ENCODE results near the gene DCLRE1A. TPM values are rescaled to one million over a fixed set of nuclear protein-coding genes. Genes with fewer than 3 reads are reported as not detected.
A peak's percentile ranks its signal among the peaks of the same experiment; 100 is the strongest.

DCLRE1A gene
- total and polyA plus RNA-seq, 9 of the 15 experiments (the other 6 are each of a cell fraction or from before 2014, with no cell fraction given) = 8.5 to 25.5 (median 15.5) TPM

- TF ChIP-seq TRIM25 (IDR thresholded peaks at IDR 0.05; ENCODE audit: borderline replicate concordance) (no peak), VEZF1 (CRISPR knock-in tag; IDR thresholded peaks at IDR 0.05) (peak; percentile 81), NCOA4 (IDR thresholded peaks at IDR 0.05; ENCODE audit: partially characterized antibody) (no peak), RREB1 (CRISPR knock-in tag; IDR thresholded peaks at IDR 0.05) (no peak), NR3C1 (CRISPR knock-in tag; IDR thresholded peaks at IDR 0.05) (no peak), NCOA6 (IDR thresholded peaks at IDR 0.05) (no peak), MLLT1 (IDR thresholded peaks at IDR 0.05) (no peak), DACH1 (IDR thresholded peaks at IDR 0.05; ENCODE audit: partially characterized antibody) (no peak), ZNF445 (CRISPR knock-in tag; IDR thresholded peaks at IDR 0.05; ENCODE audit: low read depth) (no peak), HMGXB4 (CRISPR knock-in tag; IDR thresholded peaks at IDR 0.05) (no peak), KLF13 (tag; IDR thresholded peaks at IDR 0.05; ENCODE audit: borderline replicate concordance, low read depth) (no peak), NFRKB (IDR thresholded peaks at IDR 0.05; ENCODE audit: low read depth) (peak; percentile 92), NBN (IDR thresholded peaks at IDR 0.05; ENCODE audit: low read depth) (no peak)
Observed at GRCh38 chr10:113854013-113854760, at the start of gene DCLRE1A, which contains the start of gene NHLRC2 (continued).
